HG03565 (cell line): ENCODE data around the gene TFEB.

Experiments
- ATAC-seq: cut with Tn5 transposase; IDR thresholded peaks from one replicate; pipeline ENCODE4 v1.9.1; 2021; ENCODE audit warnings: mild to moderate bottlenecking, moderate library complexity; ENCODE audit not compliant: unreplicated experiment

Gene TFEB

GRCh38 chr6:41655176-41655575 lies 80.2 kb downstream of the TFEB start:
- ATAC-seq = no peak

DNA sequence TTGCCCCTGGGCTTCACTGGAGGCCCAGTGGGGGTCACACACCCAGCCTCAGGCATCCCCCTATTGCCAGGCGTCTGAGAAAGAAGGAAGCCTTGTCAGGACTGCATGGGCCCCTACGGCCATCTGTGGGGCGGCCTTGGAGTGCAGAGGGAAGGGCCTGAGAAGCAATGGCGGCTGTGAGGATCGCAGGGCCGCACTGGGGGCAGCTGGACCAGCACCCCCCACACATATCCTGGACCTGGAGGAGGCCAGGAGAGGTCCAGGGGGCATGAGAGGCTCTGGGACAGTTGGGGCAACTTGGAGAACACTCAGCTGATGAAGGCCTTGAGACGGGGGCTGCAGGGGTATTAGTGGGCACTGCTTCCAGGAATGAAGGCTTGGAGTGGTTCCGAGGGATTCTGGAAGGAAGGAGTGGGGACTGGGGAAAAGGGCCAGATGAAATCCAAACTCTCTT lies 80.7 kb downstream of the TFEB start:
- ATAC-seq = no peak

- ATAC-seq = no peak
Measured at GRCh38 chr6:41654151-41654697, 81.2 kb downstream of the TFEB start.

DNA sequence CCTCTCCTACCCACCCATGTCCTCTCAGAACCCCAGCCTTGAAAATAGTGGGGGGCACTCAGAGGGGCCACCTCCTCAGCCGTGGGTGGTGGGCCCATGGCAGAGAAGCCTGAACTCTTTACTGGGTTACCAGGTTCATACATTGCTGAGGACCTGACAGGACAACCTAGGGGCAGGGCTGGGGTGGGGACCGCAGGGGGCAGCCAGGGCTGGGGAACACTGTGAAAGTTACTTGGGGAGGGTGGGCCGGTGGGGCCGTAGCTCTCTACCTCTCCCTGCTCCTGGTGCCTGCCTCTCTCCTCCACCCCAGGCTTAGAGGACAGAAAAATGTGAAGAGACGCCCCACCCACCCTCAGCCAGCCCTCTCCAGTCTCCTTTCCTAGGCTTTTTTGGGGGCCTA lies 81.7 kb downstream of the TFEB start:
- no peak for ATAC-seq

DNA sequence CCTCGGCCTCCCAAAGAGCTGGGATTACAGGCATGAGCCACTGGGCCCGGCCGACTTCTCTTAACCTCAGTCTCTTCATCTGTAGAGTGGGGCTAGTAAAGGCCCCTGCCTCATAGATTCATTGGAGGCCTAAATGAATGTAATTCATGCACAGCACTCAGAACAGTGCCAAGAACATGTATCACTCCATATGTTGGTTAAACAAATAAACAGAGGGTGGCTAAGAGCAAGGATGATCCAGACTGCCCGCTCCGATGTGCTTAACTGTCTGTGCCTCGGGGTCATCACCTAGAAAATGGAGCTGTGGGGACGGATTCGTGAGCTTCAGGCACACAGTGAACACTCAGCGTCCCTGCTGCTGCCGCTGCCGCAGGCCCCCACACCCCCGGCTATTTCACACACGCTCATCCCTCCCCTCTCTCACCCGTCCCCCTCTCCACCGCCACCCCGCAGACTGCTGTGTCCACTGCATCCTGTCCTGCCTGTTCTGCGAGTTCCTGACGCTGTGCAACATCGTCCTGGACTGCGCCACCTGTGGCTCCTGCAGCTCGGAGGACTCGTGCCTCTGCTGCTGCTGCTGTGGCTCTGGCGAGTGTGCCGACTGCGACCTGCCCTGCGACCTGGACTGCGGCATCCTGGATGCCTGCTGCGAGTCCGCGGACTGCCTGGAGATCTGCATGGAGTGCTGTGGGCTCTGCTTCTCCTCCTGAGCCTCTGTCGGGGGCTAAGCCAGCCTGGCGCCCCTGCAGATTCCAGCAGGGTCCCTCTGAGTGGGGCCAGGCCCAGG lies 82.3 kb downstream of the TFEB start:
- ATAC-seq = no peak

- no peak for ATAC-seq
Measured at GRCh38 chr6:41651962-41652657, 83.3 kb downstream of the TFEB start.

DNA sequence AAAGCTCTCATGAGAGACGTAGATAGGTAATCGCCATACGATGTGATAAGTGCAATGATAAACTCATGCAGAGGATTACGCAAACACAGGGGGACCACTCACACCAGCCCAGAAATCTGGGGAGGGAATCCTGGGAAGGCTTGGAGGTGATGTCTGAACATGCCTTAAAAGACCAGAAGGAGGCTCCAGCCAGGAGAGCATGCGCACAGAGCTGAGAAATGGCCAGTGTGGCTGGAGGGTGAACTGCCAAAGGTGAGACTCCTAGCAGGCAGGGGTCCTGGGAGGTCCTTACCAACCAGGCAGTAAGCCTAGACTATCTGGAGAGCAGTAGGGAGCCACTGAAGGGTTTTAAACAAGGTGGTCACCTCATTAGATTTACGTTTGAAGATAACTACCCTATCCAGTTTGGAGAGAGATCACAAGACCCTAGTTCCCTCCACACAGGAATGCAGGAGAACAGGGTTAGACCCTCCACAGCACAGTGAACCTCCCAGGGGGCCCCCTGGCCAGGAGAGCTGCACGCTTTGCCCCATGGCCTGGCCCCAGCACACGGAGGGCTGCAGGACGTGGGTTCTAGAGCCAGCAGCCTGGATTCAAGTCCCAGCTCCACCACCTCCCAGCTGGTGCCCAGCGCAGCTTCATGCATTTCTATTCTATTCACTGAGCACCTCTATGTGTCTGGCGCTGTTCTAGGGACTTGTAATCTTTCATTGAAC lies 84.0 kb downstream of the TFEB start:
- ATAC-seq = no peak

- ATAC-seq = no peak
Measured at GRCh38 chr6:41650120-41650519, 85.3 kb downstream of the TFEB start.

DNA sequence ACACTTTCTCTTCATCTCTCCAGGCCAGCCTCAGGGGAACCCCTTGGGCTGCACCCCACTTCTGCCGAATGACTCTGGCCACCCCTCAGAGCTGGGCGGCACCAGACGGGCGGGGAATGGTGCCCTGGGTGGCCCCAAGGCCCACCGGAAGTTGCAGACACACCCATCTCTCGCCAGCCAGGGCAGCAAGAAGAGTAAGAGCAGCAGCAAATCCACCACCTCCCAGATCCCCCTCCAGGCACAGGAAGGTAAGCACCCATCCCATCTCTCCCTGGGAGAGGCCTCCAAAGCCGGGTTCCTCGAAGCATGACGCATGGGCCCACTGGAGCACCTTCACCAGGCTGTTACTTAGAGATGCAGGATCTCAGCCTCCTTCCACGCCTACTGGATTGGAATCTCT lies 85.8 kb downstream of the TFEB start:
- ATAC-seq = no peak

- no peak for ATAC-seq
Measured at GRCh38 chr6:41648921-41649320, 86.5 kb downstream of the TFEB start.

DNA sequence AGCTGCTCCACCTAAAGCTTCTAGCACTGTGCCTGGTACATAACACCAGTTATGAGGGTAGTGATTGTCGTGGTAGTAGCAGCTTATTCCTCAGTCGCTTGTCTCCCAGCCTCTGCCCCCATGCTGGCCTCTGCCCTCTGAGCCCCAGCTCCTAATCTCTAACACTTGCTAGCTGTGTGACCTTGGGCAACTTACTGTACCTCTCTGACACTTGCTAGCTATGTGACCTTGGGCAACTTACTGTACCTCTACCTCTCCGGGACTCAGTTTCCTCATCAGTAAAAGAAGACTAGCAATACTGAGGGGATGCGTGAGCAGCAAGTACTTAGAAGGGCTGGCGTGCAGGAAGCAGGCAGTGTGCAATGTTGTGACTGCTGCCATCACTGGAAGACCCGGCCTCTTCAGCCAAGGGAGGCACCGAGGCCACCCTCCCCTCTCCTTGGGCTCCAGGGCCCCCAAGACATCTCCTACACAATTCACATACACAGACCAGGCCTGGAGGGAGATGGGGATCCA lies 87.3 kb downstream of the TFEB start:
- ATAC-seq = no peak

DNA sequence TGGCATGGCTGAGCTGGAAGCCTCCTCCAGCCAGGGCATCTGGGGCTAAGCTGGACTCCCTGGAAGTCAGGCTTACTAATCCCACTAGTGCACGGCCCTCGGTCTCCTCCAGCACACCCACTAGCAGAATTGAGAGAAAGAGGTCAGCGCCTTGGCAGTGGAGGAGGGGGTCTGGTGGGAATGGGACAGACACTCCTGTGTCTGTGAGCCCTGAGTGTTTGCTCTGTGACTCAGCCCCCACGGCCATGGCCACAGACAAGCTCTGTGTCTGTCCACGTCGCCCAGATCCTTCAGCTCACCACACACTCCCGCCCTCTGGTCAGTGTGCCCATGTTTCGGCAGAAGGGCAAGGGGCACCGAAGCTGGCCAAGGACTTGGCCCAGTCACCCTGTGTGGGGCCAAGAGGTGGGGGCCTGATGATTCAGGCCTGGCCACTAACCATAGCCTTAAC lies 88.3 kb downstream of the TFEB start:
- no peak for ATAC-seq

GRCh38 chr6:41646026-41646795 lies 89.2 kb downstream of the TFEB start:
- ATAC-seq = no peak

DNA sequence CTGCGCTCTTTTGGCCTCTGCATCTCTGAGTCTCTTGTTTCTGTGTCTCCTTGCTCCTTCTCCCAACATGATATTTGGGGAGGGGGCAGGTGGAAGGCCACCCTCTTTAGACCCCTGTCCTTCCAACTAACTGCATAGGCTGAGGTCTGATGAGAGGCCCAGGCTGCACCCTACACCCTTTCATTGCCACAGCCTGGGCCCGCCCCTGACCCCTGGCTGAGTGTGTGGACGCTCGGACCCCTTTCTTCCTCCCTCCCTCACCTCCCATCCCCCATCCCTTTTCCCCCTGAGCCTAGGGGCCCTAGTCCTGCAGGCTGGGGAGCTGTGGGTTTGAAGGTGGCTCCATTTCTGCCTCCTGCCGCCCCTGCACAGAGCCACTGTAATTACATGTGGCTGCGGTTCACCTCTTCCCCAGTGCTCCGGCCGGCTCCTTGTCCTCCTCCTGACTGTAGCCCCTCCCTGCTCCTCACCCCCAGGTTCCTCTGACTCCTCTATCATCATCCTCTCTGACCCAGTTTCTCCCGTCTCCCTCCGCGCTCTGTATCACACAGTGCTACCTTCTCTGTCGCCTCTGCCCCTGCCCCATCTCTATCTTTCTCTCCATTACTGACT lies 90.3 kb downstream of the TFEB start:
- ATAC-seq = no peak

- ATAC-seq = no peak
Measured at GRCh38 chr6:41644297-41644879, 91.0 kb downstream of the TFEB start.

DNA sequence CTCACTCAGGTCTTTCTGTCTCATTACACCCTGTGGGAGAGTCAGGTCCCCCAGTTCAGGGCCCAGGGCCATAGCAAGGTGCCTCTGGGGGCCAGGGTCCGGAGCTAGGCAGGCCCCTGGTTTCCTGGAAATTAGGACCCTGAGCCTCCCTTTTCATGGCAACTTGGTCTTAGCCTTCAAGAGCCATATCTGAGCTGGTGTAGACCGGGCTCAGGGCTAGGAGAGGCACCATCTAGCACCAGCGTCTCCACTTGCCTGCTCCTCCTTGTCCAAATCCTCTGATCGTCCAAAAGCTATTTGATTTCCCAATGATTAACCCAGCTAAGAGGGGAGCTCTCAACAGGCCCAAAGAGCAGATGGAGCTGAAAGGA lies 91.5 kb downstream of the TFEB start:
- no peak for ATAC-seq

- ATAC-seq = no peak
Measured at GRCh38 chr6:41642960-41643898, 92.2 kb downstream of the TFEB start.

DNA sequence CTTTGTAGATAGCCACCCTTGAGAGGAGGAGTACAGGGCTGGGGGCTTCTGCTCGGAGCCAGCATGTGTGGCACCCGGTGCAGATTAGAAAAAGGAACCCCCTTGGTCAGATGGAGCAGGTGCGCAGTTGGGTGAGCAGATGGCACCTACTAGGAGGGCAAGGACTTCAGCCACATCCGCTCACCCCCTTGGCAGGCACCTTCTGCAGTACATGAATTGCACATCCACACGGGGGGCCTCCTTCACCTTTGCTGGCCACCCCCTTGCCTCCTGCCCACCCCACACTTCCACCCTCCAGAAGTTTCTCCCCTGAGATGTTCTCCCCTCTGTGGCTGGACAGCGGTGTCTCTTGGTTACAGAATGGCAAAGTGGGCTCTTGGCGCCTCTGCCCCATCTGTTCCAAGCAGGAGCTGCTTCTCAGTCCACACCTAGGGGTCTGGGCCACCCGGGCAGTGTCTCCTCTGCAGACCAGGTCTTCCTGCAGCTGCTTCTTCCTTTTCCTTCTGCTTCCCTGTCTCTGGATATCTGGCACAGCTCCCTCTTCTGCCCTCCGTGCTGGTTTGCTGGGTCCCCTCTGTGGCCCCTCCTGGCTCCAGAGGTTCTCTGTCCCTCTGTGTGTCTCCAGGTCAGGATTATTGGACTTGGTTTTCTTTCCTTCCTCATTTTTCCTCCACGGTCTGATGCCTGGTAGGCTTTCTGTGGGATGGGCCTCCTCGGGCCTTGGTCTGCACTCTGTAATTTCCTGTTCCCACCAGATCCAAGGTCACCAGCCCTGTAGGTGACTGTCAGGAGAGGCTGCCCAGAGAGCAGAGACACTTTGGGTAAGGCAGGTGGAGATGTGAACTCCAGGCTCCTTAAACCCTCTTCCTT lies 93.1 kb downstream of the TFEB start:
- no peak for ATAC-seq
